ENCODE measurements around the gene PIK3R3.
"Not testable (repeated sequence)": the region's sequence is repeated elsewhere in the genome, so short reads cannot be mapped to it uniquely, and the experiment has no call there.

PIK3R3 gene

DNA sequence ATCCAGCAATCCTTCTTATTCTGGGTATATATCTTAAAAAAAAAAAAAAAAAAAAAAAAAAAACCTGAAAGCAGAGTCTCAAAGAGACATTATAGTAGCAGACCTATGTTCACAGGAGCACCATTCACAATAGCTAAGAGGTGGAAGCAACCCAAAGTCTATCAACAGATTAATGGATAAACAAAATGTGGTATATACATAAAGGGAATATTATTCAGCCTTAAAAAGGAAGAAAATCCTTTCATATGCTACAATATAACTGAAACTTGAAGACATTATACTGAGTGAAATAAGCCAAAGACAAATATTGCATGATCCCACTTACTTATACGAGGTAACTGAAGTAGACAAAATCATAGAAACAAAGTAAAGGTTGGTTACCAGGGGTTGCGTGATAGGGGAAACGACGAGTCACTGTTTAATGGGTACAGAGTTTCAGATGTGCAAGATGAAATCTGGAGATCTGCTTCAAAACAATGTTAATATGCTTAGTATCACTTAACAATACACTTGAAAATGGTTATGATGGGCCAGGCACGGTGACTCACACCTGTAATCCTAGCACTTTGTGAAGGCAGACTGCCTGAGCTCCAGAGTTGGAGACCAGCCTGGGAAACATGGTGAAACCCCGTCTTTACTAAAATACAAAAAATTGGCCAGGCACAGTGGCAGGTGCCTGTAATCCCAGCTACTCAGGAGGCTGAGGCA lies 29.5 kb downstream of the PIK3R3 start:
- DNase-seq (ENCODE audit: low read depth in 2 of 2), result no peak

DNA sequence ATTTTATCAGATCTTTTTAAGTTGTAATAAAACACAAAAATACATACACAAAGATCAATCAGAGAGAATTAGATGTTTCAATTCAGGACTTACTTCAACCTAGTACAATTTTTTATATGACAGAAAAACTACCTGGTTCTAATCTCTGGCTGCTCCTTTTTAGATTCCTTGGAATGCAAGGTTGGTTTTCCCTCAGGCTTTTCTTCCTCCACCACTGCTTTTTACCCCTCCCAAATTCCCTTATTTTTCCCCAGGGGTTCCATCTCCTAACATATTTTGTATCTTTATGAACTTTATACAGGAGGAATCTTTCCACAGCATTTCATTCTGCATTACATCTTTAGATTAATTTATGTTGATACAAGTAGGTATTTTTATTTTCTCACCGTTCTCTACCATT lies 33.2 kb downstream of the PIK3R3 start:
- no peak for DNase-seq (ENCODE audit: low read depth in 2 of 2)

DNA sequence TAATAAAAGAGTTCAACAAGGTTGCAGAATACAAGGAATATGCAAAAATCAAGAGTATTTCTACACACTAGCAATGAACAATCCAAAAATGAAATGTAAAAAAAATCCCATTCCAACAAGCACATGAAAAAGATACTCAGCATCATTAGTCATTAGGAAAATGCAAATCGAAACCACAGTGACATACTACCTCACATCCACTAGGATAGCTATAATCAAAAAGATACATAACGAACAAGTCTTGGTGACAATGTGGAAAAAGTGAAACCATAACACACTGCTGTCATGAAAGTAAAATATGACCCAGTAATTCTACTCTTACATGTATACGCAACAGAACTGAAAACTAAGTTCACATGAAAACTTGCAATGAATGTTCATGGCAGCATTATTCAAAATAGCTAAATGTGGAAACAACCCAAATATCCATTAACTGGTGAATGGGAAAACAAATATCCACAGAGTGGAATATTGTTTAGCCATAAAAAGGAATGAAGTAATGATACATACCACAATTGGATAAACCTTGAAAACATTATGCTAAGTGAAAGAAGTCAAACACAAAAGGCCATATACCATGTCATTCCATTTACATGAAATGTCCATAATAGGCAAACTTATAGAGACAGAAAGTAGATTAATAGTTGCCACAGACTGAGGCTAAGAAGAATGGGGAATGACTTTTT lies 34.3 kb downstream of the PIK3R3 start:
- no peak for DNase-seq (ENCODE audit: low read depth in 2 of 2)

DNA sequence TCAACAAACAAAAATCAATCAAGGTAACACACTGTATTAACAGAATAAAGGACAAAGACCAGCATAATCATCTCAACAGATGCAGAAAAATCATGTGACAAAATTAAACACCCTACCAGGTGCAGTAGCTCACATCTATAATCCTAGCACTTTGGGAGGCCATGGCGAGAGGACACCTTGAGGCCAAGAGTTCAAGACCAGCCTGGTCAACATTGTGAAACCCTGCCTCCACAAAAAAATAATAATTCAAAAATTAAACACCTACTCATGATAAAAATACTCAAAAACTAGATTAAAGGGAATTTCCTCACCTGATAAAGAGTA lies 35.3 kb downstream of the PIK3R3 start:
- no peak for DNase-seq (ENCODE audit: low read depth in 2 of 2)

DNA sequence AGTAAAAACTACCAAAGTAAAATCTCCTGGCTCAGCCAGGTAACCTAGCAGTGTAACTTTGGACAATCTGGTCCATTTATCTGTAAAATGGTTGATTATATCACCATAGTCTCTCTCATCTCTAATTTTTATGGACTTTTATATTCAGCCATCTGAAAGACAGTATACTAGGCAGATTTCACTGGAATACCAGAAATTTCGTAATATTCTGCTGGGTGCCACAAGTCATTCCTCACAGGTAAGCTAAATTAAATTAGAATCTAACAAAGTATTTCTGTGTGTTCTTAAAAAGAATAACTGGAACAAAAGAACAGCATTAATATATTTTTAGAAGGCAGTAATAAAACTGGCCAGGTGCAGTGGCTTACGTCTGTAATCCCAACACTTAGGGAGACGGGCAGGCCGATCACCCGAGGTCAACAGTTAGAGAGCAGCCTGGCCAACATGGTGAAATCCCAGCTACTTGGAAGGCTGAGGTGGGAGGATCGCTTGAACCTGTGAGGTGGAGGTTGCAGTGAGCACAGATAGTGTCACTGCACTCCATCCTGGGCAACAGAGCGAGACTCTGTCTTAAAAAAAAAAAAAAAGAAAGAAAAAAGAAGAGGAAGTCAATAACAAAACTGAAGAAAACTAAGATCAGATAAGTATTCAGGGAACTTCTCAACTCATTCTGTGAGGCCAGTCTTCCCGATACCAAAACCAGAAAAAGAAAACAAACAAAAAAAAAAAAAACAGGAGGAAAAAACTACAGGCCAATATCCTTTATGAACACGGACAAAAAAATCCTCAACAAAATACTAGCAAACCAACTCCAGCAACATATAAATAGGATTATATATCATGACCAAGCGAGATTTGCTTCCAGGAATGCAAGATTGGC lies 35.9 kb downstream of the PIK3R3 start:
- no peak for DNase-seq (ENCODE audit: low read depth in 2 of 2)

DNA sequence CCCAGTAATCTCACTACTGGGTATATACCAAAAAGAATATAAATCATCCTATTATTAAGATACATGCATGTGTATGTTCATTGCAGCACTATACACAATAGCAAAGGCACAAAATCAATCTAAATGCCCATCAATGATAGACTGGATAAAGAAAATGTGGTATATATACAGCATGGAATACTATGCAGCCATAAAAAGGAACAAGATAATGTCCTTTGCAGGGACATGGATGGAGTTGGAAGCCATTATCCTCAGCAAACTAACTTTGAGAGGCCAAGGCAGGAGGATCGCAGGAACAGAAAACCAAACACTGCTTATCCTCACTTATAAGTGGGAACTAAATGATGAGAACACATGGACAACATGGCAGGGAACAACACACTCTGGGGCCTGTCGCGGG lies 37.3 kb downstream of the PIK3R3 start:
- not testable (repeated sequence) for DNase-seq (ENCODE audit: low read depth in 2 of 2)

DNA sequence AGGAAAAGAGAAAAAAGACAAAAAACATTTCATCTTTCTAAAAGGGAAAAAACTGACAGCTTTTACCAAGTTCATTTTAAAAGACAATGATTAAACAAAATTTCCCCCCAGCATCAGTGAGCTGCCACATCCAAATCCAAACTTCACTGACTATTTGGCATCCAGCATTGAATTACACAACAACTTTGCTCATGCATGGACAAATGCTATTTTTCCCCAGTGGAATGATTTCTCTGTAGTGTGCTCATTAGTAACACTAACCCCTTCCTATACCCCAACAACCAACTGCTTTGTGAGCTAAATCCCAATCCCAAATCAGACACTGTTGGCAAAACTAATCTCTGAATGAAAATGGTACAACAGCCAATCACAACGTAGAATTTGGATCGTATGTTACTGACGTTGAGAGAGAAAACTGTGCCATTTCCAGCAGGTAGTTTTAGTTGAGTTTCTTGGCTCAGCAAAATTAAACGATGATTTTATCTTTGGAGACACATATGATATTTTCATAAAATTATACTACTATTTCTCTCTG lies 37.9 kb downstream of the PIK3R3 start:
- no peak for DNase-seq (ENCODE audit: low read depth in 2 of 2)

DNA sequence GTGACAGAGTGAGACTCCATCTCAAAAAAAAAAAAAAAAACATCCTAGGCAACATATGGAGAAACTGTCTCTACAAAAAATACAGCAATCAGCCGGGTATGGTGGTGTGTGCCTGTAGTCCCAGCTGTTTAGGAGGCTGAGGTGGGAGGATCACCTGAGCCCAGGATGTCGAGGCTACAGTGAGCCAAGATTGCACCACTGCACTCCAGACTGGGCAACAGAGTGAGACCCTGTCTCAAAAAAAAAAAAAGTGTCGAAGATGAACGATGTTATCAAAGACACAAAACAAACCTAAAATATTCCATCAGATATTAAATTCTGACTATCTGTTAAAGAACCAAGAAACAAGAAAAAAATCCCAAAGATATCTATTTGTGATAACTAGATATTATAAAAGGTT lies 38.6 kb downstream of the PIK3R3 start:
- DNase-seq (ENCODE audit: low read depth in 2 of 2), result not testable (repeated sequence)

DNA sequence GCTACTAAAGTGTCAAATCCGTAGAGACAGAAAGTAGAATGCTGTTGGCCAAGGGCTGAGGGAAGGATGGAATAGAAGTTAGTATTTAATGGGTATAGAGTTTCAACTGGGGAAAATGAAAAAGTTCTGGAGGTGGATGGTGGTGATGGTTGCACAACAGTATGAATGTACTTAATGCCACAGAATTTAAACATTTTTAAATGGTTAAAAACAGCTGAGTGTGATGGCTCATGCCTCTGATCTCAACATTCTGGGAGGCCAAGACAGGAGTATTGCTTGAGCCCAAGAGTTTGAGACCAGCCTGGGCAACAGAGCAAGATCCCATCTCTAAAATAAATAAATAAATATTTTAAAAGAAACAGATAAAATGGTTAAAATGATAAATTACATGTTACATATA lies 44.5 kb downstream of the PIK3R3 start:
- DNase-seq (ENCODE audit: low read depth in 2 of 2), result no peak

DNA sequence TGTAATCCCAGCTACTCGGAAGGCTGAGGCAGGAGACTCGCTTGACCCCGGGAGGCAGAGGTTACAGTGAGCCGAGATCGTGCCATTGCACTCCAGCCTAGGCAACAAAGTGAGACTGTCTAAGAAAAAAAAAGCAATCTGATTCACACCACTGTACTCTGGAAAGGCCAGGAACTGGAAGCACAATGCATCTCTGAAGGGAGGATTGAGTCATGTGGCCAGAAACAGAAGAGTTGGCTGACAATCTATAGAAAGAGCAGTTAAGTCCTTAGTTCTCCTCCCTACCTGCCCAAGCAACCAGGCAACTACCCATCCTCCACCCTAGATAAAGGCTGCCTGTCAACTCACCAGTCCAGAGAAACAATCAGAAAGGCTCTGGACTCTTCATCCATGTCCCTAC lies 45.9 kb downstream of the PIK3R3 start:
- DNase-seq (ENCODE audit: low read depth in 2 of 2), result no peak

DNA sequence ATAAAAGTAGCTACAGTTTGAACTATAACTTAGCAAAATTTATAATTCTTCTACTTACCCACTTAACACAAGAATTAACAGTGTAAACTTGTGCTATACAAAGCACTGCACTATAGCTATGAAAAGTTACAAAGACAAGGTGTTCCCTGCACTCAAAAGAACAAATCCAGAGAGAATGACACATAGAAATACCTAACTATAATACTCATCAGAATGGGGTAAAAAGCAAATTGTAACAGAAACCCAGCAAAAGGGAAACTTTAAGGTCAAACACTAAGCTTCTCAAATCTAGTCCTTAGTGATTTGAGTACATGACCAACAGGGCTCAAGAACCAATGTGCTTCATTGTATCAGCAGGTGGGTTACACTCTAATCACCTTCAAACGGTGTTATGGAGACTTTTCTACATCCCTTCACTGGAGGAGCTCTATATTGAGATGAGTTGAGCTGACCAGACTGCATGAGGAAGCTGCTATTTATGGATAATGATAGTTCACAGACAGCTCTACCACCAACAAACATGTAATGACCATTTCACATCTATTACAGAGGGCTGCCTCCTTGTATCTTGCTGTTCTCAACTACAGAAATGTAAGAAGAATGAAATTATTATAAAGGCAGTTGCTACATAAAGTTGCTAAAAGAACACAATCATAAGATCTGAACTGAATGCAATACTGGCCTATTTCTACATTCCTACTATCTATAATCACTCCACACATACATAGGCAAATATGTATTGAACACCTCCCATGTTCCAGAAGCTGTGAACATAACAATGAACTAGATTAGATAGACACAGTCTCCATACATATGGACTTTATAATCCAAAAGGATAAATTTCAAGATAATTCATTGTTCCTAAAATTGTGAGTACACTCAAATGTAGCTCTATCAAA lies 47.6 kb downstream of the PIK3R3 start:
- no peak for DNase-seq (ENCODE audit: low read depth in 2 of 2)

DNA sequence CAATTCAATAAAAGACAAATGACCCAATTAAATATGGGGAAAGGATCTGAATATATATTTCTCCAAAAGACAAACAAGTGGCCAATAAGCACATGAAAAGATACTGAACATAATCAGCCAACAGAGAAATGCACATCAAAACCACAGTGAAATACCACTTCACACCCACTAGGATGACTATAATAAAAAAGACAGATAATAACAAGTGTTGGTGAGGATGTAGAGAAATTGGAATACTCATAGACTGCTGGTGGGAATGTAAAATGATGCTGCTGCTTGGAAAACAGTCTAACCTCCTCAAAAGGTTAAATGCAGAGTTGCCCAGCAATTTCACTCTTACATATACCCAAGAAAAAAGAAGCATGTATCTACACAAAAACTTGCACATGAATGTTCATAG lies 48.9 kb downstream of the PIK3R3 start:
- DNase-seq (ENCODE audit: low read depth in 2 of 2), result no peak

DNA sequence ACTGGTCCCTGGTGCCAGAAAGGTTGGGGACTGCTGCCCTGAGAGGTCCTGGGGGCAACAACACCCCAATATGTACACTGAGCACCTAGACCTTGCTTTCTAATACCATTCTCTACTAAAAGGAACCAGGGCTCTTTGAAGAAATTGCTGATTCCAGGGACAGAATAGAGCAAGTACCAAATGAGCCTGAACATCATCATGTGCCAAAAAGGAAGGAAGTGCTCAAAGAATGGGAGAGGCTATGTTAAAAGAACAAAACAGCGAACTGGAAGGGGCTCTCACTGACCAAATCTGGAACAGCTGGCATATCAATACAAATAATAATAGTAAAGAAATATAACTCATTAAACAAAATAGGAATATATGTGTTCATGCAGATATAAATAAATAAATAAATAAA lies 50.8 kb downstream of the PIK3R3 start:
- DNase-seq (ENCODE audit: low read depth in 2 of 2), result no peak

DNA sequence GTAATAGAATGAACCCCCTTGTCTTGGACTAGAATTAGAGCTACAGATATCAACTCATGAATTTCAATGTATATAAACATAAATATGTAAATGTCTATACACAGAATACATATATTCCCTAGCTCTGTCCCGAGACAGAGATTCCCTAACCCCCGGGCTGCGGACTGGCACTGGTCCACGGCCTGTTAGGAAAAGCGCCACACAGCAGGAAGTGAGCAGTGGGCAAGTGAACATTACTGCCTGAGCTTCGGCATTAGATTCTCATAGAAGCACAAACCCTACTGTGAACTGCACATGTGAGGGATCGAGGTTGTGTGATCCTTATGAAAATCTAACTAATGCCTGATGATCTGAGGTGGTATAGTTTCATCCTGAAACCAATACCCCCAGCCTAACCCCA lies 51.2 kb downstream of the PIK3R3 start:
- no peak for DNase-seq (ENCODE audit: low read depth in 2 of 2)

DNA sequence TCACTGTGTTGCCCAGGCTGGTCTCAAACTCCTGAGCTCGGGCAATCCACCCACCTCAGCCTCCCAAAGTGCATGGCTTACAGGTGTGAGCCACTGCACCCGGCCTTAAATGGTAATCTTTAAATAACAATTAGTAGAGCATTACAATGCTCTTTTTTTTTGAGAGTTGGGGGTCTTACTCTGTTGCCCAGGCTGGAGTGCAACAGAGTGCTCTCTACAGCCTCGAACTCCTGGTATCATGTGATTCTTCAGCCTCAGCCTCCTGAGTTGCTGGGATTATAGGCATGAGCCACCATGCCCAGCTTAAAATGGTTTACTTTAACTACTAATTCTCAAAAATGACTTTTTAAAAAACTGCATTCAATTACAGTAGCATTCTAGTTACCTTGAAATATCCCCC lies 52.2 kb downstream of the PIK3R3 start:
- no peak for DNase-seq (ENCODE audit: low read depth in 2 of 2)

DNA sequence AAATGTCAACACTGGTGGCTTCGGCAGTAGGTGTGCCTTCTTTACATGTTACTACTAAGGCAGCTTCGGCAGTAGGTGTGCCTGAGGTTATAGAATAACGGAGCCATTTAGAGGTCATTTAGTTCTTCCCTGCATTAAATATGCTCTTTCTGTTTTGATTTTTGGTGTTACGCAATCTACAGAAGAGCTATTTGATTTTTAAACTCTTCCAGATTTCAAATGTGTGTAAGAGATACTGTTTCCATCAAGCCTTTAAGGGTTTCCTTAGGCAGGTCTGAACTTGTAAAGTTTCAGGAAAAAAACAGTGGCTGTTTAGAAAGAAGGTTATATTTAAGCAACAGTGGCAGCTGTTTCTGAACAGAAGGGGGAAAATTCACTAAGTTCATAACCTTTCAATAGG lies 54.8 kb downstream of the PIK3R3 start:
- no peak for DNase-seq (ENCODE audit: low read depth in 2 of 2)

DNA sequence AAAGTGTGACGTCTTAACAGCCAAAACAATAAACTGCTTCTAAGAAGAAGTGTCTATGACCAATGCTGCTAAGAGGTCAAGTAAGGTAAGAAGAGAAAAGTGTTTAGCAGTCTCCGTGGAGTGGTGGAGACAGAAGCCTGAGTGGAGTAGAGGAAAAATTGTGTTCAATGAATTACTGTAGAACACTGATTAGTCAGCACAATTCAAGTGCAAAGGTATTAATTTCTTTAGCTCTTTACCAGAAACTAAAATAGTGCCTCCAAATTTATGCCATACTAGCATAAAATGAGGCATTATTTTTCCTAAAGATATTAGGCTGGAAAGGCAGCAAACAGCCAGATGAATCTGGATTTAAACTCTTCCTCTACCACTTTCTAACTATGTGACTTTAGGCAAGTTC lies 56.1 kb downstream of the PIK3R3 start:
- DNase-seq (ENCODE audit: low read depth in 2 of 2), result no peak

DNA sequence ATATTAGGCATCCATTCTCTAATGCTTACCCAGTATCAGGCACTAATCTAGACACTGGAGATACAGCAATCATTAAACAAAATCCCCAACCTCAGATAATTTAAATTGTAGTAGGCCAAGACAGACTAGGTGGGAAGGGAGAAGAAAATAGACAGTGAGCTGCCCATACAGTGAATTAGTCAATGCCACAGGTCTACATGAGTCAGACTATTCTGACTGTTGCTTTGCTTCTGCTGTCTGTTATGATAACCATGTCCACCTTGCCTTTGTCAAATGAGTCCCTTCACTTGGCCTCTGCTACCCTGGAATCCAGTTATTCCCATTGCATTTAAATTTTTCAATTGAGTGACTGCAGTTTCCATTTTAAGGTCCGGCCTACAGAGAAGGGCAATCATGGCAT lies 59.5 kb downstream of the PIK3R3 start:
- DNase-seq (ENCODE audit: low read depth in 2 of 2), result no peak

DNA sequence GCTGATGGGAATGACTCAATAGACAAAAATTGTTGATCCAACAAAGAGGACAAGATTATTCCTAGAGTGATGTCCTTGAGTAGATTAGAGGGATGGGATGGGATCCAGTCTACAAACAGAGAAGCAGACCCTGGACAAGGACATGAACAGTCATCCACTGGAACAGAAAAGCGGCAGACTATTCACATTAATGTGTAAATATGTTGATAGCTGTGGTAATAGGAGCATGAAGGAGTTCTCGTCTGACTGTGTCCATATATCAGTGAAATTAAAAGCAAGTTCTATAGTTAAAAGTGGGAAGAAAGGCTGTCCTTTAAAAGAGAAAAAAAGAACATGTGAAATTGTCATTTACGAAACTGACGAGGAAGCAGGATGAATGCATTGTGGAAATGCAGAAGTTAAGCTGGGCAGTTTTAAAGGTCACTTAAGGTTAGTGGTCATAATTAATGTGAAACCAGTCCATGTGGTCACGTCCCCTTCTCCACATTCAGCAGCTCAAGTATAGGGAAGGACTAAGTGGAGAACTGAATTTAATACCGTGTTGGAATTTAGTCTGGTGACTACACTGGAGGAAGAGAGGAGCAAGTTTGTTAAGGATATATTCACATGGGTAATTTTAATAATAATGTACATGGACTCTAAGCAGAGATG lies 62.1 kb downstream of the PIK3R3 start:
- no peak for DNase-seq (ENCODE audit: low read depth in 2 of 2)

DNA sequence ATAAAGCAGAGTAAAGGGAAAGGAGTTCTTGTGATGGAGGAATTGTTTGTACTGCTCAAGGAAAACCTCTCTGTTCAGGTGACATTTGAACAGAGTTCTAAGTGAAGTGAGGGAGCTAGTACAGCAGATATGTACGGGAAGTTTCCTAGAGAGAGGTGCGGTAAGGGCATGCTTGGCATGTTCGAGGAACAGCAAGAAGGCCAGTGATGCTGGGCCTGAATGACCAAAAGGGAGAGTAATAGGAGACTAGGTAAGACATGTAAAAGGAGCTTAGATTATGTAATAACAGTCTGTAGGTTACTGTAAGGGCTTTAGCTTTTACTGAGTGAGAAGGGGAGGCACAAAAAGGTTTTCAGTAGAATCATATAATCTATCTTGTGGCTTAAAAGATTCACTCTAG lies 63.9 kb downstream of the PIK3R3 start:
- no peak for DNase-seq (ENCODE audit: low read depth in 2 of 2)

DNA sequence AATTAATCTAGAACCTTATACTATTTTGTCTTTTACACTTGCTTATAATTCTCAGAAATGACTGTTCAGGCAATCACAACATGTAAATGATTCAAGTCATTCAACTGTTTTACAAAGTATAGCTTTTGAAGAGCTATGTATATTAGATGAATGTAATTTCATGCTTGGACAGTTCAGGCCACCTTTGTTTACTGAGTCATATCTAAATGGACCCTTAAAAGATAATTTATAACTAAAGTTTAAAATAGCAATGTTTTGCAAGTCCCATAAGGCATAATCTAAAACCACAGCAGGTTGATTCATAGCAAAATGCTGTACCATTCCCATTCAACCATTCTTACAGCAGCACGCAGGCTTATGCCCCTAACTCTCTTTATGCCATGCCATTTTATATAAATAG lies 64.8 kb downstream of the PIK3R3 start:
- DNase-seq (ENCODE audit: low read depth in 2 of 2), result no peak

All from stimulated activated CD8-positive, alpha-beta memory T cell treated with anti-CD3 and anti-CD28 coated beads, Interleukin-2, amount 100 ng/mL, for 48 hours (primary cell).